NCI-H2107 treated with DMSO at 0.1 percent for 48 hours (cell line): ENCODE data around the gene CDH12.
"Not testable (repeated sequence)": the region's sequence is repeated elsewhere in the genome, so short reads cannot be mapped to it uniquely, and the experiment has no call there.

Source experiments
- DNase-seq: peaks from one replicate; lab custom pipeline; 2025; ENCODE audit not compliant: unreplicated experiment; lab: John Stamatoyannopoulos, UW

The CDH12 gene

DNA sequence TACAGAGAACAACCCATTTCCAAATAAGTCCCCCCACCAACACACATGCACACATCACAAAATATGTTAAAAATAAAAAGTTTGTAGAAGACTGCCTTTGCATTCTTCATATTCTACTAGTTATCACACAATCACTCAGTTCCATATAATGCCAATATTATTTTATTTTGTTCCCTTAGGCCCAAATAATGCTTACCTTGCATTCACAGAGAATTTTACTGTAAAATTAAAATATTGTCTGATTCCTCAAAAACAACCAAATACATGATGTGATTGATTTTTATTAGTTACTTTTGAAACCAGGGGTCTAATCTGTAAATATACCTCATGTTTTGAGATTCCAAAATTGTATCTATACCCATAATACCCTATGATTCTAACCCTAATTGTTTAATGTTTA lies 536.9 kb downstream of the CDH12 start:
- no peak for DNase-seq

DNA sequence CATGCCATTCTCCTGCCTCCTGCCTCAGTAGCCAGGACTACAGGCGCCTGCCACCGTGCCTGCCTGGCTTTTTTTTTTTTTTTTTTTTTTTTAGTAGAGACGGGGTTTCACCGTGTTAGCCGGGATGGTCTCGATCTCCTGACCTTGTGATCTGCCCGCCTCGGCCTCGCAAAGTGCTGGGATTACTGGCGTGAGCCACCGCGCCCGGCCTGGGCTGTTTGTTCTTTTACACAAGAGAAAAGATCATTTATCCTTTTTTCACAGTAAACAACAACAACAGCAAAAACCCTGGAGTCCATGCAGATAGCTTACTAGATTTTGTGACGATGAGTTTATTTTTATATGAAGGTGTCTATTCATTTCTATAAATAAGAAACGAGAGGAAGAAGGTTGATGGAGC lies 538.1 kb downstream of the CDH12 start:
- not testable (repeated sequence) for DNase-seq

DNA sequence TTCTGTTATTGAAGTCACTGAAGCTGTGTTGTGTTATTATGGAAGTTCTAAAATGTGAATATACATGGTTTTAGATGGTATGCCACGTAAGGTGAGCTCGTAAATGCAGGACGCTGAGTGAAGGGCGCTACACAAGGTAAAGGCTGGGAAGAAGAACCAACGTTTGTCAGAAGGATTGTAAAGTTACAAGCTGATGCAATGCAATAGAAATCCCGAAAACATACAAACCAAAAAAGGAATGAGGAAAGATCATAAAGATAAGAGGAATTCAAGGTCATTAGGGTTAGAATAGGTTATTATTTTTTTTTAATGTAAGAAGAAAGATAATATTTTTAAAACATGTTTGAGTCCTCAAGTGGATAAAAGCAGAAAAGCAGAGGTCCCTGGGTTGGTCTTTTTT lies 538.6 kb downstream of the CDH12 start:
- no peak for DNase-seq

DNA sequence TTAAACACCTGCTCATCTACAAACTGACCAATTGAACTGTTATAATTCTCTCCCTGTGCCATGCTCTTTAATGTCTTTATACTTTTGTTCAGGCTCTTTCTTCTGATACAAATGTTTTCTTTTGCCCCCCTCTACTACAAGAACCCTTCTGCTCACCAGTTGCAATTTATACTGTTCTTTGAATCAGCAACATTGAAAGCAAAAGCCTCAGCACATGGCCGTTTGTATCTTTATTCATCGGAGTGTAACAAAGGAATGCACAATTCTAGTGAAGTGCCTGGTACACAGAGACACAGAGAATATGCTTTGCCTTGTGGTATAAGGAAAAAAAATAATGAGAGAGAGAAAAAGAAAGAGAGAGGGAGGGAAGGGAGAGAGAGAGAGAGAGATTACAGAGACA lies 547.1 kb downstream of the CDH12 start:
- no peak for DNase-seq

DNA sequence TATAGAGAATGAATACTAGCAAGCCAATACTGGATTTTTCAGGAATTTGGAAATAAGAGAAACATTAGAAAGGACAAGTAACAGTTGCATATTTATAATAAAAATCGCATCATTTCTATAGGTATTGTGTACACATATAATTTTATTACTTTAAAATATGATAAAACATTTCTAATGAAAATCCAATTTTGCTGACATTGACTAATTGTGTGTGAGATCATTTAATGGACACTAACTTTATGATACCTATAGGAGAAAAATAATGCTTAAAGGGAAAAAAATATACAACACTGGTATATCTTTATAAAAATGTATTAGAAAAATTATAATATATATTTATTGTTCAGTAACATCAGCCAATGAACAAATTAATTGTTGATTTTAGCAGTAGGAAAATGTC lies 557.3 kb downstream of the CDH12 start:
- DNase-seq, result no peak

DNA sequence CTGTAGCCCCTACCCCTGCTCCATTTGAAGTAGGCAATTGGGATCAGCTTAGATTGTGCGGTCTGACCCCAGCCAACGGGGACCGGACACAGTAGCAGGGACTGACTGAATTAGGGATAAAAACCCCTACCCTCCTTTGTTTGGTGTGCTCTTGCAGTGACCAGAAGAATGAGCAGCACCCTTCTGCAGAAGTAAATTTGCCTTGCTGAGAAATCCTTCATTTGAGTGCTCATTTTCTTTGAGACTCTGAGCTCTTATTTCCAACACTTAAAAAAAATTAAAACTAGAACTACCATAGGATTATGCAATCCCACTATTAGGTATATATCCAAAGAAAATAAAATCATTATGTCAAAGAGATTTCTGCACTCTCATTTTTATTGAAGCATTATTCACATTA lies 560.0 kb downstream of the CDH12 start:
- no peak for DNase-seq

DNA sequence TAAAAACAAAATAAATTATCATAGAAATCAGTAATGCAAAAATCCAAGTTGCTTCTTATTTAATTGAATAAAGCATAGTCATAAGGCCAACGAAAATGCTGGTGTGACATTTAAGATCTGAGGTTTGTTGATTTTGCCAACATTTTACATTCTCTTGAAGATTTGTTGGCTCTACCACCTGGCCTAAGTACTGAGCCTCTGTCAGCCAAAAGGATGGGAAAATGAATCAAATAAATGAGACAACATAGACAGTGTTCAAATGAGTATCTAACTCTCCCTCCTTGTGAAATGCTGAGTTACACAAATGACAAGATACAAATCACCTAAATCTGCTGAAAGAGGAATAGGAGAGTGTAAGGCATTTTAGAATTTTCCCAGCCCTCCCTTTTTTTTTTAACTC lies 575.0 kb downstream of the CDH12 start:
- no peak for DNase-seq

DNA sequence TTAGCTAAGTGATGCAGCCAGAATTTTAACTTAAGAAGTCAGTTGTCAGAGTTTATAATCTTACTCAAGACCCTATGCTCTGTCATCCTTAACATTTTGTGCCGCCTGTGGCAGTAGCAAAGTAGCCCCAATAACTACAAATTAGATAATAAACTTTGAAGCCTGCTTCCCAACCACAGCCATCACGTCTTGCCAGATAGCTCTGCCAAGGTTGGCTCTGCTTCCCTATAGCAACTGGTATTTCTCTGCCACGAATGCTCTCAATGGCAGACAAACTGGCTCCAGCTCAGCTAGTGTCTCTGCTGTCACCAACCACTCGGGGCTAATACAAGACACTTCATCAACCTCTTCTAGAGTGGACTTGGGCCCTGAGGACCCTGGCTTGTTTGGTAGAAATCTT lies 576.1 kb downstream of the CDH12 start:
- no peak for DNase-seq

DNA sequence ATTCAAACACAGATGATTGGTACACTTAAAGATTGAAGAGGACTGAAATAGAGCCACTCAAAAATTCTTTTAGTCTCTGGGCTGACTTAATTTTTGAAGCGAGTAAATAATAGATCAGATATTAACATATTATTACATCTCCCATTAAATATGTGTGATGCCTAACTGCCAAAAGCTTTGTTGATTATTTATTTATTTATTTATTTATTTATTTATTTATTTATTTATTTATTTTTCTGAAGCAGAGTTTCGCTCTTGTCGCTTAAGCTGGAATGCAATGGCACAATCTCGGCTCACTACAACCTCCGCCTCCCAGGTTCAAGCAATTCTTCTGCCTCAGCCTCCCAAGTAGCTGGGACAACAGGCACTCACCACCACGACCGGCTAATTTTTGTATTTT lies 587.3 kb downstream of the CDH12 start:
- not testable (repeated sequence) for DNase-seq

DNA sequence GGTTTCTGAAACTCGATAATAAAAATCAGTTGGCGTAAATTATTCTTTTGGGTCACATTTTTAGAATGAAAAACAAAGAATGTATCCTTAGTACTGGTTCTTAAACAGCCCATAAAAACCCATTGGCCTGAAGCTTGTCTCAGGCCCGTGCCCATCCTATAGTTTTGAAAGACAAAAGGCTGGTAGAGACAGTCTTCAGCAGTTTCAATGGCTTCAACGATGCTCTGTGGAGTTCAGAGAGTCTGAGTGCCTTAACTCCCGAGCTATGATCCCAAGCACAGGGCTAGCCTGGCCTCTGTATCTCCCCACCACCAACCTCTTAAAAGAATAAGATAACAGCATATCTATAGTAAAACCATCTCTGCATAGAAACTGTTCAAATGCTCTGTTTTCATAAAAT lies 595.0 kb downstream of the CDH12 start:
- DNase-seq, result no peak

DNA sequence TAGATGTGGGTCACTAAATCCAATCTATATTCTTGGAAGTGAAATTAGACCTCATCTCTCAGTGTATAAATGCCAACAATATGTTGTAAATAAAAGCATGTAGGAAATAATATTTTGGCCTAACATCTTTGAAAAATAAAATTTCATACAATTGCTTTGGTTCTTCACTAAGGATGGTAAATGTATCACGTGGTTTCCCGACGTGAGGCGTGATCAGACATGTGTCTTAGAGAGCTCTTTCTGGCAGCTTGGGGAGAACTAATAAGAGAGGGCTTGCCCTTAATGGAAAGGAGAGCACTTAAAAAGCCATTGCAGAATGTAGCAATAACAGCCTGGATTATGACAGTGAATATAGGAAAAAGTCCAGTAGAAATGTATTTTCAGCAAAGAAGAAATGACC lies 602.6 kb downstream of the CDH12 start:
- DNase-seq, result no peak

DNA sequence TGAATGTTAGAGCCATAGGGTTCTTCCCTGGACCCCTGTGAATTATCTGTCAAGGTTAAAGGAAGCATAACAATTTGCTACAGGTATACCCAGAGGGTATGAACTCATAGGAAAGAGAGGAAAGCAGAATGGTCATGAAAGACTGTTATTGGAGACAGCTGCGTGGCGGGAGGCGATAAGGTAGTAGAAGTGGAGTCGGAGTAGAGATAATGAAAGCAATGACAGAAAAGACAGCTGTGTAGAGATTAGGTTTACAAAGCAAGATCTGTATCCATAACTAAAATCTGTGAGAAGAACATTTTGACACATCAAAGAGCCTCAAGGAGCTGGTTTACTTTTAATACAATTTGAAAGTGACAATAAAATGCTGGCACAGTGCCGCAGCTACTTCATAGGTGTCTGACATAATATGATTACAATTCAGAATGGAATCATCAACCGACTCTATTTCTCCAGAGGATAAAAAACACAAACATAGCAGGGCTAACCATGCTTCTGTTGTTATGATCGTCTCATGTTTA lies 603.9 kb downstream of the CDH12 start:
- DNase-seq, result no peak

DNA sequence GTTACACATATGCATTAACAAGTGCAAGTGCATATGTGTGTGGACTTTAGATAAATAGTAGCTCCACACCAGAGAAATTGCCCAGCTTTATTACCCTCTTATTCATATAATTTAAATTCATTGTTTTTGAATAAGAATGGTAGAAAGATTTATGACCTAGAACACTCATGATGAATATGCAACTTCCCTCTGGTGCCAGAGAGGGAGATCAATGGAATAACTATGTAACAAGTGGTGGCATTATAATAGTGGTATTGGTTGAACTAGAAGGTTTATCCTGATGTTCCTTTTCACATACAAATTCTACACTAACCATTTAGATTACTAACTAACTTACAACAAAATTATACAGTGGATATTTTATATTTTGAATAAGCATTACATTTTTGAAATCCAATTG lies 607.4 kb downstream of the CDH12 start:
- no peak for DNase-seq

DNA sequence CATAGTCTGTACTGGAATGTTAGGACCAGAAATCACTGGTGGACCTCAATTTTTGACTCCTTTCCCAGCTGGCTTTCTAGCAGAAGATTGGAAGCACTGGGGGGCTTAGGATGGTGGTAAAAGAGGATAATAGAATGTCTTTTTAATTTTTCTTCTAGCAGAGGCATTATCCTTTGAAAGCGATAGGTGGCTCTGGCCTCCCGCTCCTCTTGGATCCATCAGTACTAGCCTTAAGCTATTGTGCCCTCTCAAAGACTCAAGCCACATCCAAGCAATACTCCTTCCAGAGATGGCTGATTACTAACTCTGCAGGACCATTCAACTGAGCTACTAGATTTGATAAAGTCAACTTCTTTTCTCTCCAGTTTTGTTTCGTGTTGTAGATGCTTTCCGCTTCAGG lies 610.6 kb downstream of the CDH12 start:
- no peak for DNase-seq

DNA sequence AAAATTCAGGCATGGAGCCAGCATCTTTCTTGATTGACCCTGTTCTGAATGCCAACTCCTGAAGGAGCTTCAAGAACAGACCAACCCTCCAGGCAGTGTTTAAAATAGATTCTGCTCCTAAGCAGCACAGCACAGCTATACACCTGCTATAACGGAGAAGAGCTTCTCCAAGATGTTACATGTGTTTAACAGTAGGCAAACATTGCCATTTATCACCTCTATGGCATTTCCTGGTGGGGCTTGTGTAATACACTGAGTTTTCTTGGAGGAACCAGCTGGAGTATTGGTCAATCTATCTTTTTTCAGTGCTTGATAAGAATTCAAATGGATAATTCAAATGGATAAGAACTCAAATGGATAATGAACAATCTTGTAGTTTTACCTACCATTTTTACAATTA lies 615.1 kb downstream of the CDH12 start:
- DNase-seq, result no peak

DNA sequence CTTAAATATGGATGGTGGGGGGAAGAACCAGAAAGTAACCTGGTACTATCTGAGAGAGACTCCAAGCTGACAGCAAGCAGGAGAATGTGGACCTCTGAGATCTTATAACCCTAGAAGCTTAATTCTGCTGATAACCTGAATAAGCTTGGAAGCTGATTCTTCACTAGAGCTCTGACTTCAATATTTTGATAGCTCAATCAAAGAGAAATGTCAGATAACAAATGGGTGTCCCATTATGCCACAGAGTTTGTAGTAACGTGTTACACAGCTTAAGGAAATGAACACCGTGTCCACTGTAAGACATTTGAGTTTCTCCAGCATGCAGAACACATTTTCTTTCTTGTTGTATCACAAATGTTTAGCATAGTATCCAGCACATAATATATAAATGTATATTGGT lies 626.7 kb downstream of the CDH12 start:
- no peak for DNase-seq

DNA sequence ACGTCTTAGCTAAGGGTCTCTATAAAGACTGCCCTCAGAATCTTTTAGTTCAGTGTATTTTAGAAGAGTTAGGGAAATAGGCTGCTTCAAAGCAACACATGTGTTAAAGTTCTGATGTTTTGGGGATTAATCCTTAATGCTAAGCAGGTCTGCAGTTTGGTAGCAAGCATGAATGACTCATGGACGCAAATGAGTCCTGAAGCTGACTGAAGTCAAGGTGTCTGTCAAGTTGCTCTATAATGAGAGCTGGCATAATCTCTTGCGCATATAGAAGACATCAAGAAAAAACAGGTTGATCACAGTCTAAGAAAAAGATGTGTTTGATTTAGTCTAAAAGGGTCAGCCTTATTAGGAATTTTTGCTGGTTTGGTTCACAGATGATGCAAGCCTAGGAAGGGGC lies 630.1 kb downstream of the CDH12 start:
- no peak for DNase-seq

DNA sequence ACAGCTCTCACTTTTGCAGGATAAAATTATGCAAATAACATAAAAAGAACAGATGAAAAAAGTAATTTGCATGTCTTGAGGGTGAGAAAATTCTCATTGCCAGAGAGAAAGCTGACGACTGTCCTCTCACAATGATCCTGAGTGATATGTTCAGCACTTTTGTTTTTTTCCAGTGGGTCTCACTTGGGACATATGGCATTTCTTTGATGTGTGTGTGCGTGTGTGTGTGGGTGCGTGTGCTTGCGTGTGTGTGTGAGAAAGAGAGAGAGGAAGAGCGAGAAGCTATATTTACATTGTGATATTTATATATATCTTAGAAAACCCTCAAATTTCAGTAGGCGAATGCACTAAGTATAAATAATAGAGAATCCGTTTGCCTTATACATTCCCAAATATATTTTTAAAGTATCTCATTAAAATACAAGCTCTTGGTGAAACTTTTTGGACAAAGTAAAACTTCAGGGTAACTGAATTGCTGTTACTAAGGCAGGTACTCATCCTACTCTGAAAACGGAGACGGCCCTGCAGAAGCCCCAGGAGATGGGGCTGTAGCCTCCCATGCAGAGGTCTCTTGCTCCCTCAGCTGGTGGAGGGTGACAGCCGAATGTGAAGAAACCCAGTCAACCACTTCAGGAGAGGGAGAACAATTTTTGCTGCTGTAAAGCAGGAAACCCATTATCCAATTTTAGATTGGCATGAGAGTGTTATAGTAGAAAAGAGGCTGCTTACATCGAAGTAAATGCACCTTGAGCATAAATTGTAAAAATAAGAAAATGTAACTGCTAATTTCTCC lies 639.2 kb downstream of the CDH12 start:
- DNase-seq, result not testable (repeated sequence)

DNA sequence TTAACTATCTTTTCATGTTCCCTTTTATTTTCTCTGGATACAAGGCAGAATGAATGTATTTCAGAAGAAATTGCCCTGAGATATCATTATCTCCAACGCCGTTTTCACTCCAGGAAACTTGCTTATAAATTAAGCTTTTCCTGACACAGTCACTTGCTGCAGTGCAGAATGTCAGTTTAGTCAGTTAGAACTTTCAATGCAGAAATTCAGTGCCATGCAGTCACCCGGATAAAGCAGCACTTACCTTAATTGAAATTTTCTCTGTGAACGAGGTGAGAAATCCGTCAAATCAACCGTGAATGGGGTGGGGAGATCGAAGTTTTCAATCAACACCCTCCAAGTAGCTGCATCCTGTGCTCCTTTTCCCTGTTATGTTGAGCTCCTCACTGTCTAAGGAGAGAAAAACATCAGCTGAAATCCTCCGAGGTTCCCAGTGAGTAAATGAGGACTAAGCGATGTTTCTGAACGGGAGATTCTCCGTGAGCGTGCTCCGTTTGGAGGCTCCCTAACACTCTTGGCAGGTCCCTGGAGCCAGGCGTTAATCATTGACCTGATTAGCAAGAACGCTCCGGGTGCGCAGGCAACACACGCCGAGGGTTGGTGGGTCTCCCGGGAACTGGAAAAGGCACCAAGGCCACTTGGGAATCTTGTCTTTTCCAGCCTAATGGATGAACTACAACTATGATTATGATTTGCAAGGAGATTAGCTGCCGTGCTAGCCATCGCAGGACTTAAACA lies 640.7 kb downstream of the CDH12 start:
- not testable (repeated sequence) for DNase-seq

DNA sequence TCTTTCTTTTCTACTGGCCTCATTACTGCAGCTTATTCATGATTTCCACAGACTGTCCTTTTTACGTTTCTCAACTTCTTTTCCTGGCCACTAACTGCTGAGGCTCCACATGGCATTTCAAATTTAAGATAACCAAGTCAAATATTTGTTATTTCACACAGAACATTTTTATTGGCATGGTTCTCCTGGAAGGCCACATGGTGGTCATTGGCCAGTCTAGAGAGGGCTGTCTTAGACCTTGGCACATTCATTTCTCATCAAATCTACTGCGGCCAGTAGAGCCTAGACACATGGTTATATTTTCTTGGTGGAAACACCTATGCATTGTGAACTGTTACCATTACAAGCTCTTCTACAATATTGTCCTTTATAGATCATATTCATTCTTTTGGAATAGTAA lies 644.7 kb downstream of the CDH12 start:
- DNase-seq, result not testable (repeated sequence)

DNA sequence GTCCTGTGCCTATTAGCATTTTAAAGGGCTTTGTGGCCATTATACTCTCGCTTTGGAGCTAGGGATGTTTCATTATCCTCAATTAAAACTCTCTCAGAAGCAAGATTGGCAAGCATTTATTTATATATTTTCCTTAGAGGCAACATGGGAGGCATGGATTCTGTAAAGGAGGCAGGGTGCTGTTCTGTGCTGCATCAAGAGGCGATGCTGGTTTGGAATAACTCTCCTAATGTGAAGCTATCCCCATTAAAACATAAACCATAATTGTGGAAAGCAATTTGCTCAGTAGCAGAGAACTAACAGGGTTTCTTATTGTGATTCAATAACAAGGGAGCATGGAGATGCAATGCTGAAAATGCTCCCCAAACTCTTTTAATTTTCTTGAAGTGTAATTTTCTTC lies 664.5 kb downstream of the CDH12 start:
- not testable (repeated sequence) for DNase-seq

DNA sequence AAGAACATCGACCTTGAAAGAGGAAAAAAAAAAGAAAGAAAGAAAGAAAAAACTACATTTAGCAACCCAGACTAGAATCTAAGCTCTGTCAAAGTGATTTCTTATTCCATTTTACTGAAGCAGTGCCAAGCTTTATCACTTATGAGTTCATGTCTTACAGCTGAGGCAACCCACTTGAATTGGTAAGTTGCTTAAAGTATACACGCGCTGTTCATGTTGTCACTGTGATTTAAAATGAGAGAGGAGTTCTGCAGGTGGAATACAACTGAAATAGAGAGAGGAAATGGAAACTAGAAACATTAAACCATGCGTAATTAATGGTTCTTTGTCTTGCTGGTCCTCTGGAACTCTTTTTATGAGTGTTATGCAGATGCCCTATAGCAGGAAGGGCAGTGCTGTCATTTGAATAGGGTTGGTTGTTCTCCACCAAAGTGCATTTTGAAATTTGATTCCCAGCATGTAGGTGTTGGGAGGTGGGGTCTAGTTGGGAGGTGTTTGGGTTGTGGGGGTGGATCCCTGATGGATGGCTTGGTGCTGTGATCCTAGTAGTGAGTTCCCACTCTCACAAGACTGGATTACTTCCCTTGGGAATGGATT lies 665.4 kb downstream of the CDH12 start:
- not testable (repeated sequence) for DNase-seq
